GM18520 (cell line): ENCODE results near the gene FBN1.
A peak's percentile ranks its signal among the peaks of the same experiment; 100 is the strongest.

Experiments used
- ATAC-seq: cut with Tn5 transposase; IDR thresholded peaks from one replicate; pipeline ENCODE4 v1.9.1; 2021; ENCODE audit not compliant: unreplicated experiment

FBN1 gene

GRCh38 chr15:48652510-48653076 lies 7.1 kb upstream of the FBN1 start:
- no peak for ATAC-seq

- no peak for ATAC-seq
Observed at GRCh38 chr15:48650931-48651330, 5.4 kb upstream of the FBN1 start.

GRCh38 chr15:48647962-48648361 lies 2.5 kb upstream of the FBN1 start:
- no peak for ATAC-seq

- no peak for ATAC-seq
Observed at GRCh38 chr15:48646331-48646730, 822 bp upstream of the FBN1 start.

- ATAC-seq = peak; percentile 26
Observed at GRCh38 chr15:48644827-48645557, 517 bp downstream of the FBN1 start.

- ATAC-seq = no peak
Observed at GRCh38 chr15:48644467-48644826, 1.1 kb downstream of the FBN1 start.

- ATAC-seq = no peak
Observed at GRCh38 chr15:48643776-48644466, 1.6 kb downstream of the FBN1 start.

- no peak for ATAC-seq
Observed at GRCh38 chr15:48643206-48643605, 2.3 kb downstream of the FBN1 start.

- no peak for ATAC-seq
Observed at GRCh38 chr15:48642795-48643194, 2.7 kb downstream of the FBN1 start.

GRCh38 chr15:48641416-48641815 lies 4.1 kb downstream of the FBN1 start:
- ATAC-seq = no peak

- no peak for ATAC-seq
Observed at GRCh38 chr15:48638963-48639362, 6.5 kb downstream of the FBN1 start.

GRCh38 chr15:48637639-48638038 lies 7.9 kb downstream of the FBN1 start:
- ATAC-seq = no peak

GRCh38 chr15:48636511-48636910 lies 9.0 kb downstream of the FBN1 start:
- no peak for ATAC-seq

GRCh38 chr15:48634893-48635292 lies 10.6 kb downstream of the FBN1 start:
- ATAC-seq = no peak

- ATAC-seq = no peak
Observed at GRCh38 chr15:48634096-48634495, 11.4 kb downstream of the FBN1 start.

GRCh38 chr15:48632651-48633050 lies 12.9 kb downstream of the FBN1 start:
- ATAC-seq = no peak

GRCh38 chr15:48631176-48631770 lies 14.2 kb downstream of the FBN1 start:
- ATAC-seq = no peak

GRCh38 chr15:48630245-48630644 lies 15.3 kb downstream of the FBN1 start:
- ATAC-seq = no peak

- ATAC-seq = no peak
Observed at GRCh38 chr15:48628832-48629231, 16.7 kb downstream of the FBN1 start.

GRCh38 chr15:48627260-48627940 lies 18.1 kb downstream of the FBN1 start:
- no peak for ATAC-seq

- ATAC-seq = no peak
Observed at GRCh38 chr15:48625126-48625525, 20.4 kb downstream of the FBN1 start.
